HCT116 (cell line): ENCODE data around the gene CNNM3.

Experiments used
- EZH2 ChIP-seq: fragments of 200-600 bp; sonication (generic); IDR thresholded peaks from 2 replicates; pipeline ENCODE4 v1.6.1; 2017; ENCODE audit warnings: antibody characterized with exemption, mixed run types
- FOSL1 ChIP-seq: IDR thresholded peaks from 2 replicates; pipeline ENCODE4 v1.6.1; 2012; ENCODE audit warnings: low read depth
- POLR2A ChIP-seq: IDR thresholded peaks from 2 replicates; pipeline ENCODE4 v1.7.0; 2011; ENCODE audit warnings: borderline replicate concordance; ENCODE audit not compliant: insufficient read depth, insufficient read length; ENCODE audit errors: extremely low read depth
- POLR2AphosphoS5 ChIP-seq: IDR thresholded peaks from 2 replicates; pipeline ENCODE4 v1.6.1; 2011; ENCODE audit warnings: mild to moderate bottlenecking, low read depth, low read length, moderate library complexity
- RAD21 ChIP-seq: IDR thresholded peaks from 2 replicates; pipeline ENCODE4 v1.6.1; 2012; ENCODE audit warnings: low read depth, mild to moderate bottlenecking
- SIN3A ChIP-seq: IDR thresholded peaks from 2 replicates; pipeline ENCODE4 v1.6.1; 2012; ENCODE audit warnings: low read depth
- TF ChIP-seq, protein P1 (sequence below), 3 experiments: fragments of 200-600 bp in 1 of 3; sonication (generic) in 1 of 3; IDR thresholded peaks in 2 of 3; conservative IDR thresholded peaks in 1 of 3; 2 replicates each; pipeline ENCODE4 v1.5.1; 2012 to 2017; ENCODE audit warnings: low read depth in 2 of 3, low read length in 2 of 3, antibody characterized with exemption in 1 of 3, borderline replicate concordance in 1 of 3, control low read depth in 1 of 3, mild to moderate bottlenecking in 1 of 3, mixed read lengths in 1 of 3, mixed run types in 1 of 3, moderate library complexity in 1 of 3; ENCODE audit not compliant: insufficient read depth in 1 of 3
- TF ChIP-seq, protein P2 (sequence below): IDR thresholded peaks from 2 replicates; pipeline ENCODE4 v1.6.1; 2012
- TF ChIP-seq, protein P3 (sequence below): IDR thresholded peaks from 2 replicates; pipeline ENCODE4 v1.6.1; 2012; ENCODE audit warnings: low read depth

DNA sequence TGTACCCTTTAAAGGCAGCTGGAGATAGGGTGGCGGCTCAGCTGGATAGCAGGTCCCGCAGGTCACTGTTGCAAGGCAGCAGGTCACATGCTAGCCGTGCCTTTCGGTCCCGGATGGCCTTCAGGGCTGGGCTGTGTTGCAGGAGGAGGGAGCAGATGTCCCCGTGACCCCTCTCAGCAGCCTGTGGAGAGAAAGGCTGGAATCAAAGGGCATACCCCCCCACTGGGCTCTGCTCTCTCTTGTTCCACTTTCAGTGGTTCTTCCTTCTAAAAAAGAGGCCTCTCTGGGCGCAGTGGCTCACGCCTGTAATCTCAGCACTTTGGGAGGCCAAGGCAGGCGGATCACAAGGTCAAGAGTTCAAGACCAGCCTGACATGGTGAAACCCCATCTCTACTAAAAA is 32.2 kb downstream of the CNNM3 start:
- TF ChIP-seq, protein P1, sequence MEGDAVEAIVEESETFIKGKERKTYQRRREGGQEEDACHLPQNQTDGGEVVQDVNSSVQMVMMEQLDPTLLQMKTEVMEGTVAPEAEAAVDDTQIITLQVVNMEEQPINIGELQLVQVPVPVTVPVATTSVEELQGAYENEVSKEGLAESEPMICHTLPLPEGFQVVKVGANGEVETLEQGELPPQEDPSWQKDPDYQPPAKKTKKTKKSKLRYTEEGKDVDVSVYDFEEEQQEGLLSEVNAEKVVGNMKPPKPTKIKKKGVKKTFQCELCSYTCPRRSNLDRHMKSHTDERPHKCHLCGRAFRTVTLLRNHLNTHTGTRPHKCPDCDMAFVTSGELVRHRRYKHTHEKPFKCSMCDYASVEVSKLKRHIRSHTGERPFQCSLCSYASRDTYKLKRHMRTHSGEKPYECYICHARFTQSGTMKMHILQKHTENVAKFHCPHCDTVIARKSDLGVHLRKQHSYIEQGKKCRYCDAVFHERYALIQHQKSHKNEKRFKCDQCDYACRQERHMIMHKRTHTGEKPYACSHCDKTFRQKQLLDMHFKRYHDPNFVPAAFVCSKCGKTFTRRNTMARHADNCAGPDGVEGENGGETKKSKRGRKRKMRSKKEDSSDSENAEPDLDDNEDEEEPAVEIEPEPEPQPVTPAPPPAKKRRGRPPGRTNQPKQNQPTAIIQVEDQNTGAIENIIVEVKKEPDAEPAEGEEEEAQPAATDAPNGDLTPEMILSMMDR (IDR thresholded peaks at IDR 0.05 in 2 of 3, conservative IDR thresholded peaks at IDR 0.05 in 1 of 3; ENCODE audit: borderline replicate concordance in 1 of 3, insufficient read depth in 1 of 3, low read depth in 2 of 3, low read length in 2 of 3), result no peak
- TF ChIP-seq, protein P2, sequence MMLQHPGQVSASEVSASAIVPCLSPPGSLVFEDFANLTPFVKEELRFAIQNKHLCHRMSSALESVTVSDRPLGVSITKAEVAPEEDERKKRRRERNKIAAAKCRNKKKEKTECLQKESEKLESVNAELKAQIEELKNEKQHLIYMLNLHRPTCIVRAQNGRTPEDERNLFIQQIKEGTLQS, result no peak
- TF ChIP-seq POLR2AphosphoS5 (no peak), RAD21 (no peak), FOSL1 (no peak), POLR2A (no peak), SIN3A (no peak), EZH2 (no peak)
- TF ChIP-seq, protein P3, sequence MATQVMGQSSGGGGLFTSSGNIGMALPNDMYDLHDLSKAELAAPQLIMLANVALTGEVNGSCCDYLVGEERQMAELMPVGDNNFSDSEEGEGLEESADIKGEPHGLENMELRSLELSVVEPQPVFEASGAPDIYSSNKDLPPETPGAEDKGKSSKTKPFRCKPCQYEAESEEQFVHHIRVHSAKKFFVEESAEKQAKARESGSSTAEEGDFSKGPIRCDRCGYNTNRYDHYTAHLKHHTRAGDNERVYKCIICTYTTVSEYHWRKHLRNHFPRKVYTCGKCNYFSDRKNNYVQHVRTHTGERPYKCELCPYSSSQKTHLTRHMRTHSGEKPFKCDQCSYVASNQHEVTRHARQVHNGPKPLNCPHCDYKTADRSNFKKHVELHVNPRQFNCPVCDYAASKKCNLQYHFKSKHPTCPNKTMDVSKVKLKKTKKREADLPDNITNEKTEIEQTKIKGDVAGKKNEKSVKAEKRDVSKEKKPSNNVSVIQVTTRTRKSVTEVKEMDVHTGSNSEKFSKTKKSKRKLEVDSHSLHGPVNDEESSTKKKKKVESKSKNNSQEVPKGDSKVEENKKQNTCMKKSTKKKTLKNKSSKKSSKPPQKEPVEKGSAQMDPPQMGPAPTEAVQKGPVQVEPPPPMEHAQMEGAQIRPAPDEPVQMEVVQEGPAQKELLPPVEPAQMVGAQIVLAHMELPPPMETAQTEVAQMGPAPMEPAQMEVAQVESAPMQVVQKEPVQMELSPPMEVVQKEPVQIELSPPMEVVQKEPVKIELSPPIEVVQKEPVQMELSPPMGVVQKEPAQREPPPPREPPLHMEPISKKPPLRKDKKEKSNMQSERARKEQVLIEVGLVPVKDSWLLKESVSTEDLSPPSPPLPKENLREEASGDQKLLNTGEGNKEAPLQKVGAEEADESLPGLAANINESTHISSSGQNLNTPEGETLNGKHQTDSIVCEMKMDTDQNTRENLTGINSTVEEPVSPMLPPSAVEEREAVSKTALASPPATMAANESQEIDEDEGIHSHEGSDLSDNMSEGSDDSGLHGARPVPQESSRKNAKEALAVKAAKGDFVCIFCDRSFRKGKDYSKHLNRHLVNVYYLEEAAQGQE, result no peak
